ENCODE data around the gene C20orf144.

Gene C20orf144

DNA sequence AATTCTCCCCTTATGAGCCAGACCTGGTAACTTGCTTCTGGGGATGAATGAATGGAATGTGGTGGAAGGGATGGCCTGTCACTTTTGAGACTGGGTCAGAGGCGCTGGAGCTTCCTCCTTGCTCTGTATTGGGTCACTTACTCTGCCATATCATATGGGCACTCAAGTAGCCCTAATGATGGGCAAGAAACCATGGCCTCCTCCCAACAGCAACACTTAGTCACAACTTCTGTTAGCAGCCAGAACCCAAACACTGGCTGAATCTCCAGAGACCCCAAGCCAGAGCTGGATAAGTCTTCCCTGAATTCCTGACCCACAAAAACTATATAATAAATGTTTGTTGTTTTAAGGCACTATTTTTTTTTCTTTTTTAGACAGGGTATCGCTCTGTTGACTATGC is 18.6 kb downstream of the C20orf144 start:
- TF ChIP-seq EGR1 (IDR thresholded peaks at IDR 0.05) (no peak), EP300 (IDR thresholded peaks at IDR 0.05; ENCODE audit: borderline replicate concordance) (no peak), TCF12 (IDR thresholded peaks at IDR 0.05; ENCODE audit: low read depth) (no peak), YY1 (IDR thresholded peaks at IDR 0.05; ENCODE audit: low read depth) (no peak), ZBTB7A (IDR thresholded peaks at IDR 0.05; ENCODE audit: low read depth) (no peak), FOXM1 (IDR thresholded peaks at IDR 0.05; ENCODE audit: borderline replicate concordance, low read depth) (no peak), CREB1 (IDR thresholded peaks at IDR 0.05; ENCODE audit: low read depth) (no peak), TEAD4 (IDR thresholded peaks at IDR 0.05) (no peak), NFIC (IDR thresholded peaks at IDR 0.05) (no peak), RAD21 (IDR thresholded peaks at IDR 0.05; ENCODE audit: low read depth) (no peak), CEBPB (IDR thresholded peaks at IDR 0.05) (no peak), TAF1 (IDR thresholded peaks at IDR 0.05; ENCODE audit: low read depth) (no peak)
- TF ChIP-seq, protein P1, sequence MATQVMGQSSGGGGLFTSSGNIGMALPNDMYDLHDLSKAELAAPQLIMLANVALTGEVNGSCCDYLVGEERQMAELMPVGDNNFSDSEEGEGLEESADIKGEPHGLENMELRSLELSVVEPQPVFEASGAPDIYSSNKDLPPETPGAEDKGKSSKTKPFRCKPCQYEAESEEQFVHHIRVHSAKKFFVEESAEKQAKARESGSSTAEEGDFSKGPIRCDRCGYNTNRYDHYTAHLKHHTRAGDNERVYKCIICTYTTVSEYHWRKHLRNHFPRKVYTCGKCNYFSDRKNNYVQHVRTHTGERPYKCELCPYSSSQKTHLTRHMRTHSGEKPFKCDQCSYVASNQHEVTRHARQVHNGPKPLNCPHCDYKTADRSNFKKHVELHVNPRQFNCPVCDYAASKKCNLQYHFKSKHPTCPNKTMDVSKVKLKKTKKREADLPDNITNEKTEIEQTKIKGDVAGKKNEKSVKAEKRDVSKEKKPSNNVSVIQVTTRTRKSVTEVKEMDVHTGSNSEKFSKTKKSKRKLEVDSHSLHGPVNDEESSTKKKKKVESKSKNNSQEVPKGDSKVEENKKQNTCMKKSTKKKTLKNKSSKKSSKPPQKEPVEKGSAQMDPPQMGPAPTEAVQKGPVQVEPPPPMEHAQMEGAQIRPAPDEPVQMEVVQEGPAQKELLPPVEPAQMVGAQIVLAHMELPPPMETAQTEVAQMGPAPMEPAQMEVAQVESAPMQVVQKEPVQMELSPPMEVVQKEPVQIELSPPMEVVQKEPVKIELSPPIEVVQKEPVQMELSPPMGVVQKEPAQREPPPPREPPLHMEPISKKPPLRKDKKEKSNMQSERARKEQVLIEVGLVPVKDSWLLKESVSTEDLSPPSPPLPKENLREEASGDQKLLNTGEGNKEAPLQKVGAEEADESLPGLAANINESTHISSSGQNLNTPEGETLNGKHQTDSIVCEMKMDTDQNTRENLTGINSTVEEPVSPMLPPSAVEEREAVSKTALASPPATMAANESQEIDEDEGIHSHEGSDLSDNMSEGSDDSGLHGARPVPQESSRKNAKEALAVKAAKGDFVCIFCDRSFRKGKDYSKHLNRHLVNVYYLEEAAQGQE (IDR thresholded peaks at IDR 0.05; ENCODE audit: low read depth) = no peak
- TF ChIP-seq, protein P2, sequence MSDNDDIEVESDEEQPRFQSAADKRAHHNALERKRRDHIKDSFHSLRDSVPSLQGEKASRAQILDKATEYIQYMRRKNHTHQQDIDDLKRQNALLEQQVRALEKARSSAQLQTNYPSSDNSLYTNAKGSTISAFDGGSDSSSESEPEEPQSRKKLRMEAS (IDR thresholded peaks at IDR 0.05) = no peak
- TF ChIP-seq, protein P3, sequence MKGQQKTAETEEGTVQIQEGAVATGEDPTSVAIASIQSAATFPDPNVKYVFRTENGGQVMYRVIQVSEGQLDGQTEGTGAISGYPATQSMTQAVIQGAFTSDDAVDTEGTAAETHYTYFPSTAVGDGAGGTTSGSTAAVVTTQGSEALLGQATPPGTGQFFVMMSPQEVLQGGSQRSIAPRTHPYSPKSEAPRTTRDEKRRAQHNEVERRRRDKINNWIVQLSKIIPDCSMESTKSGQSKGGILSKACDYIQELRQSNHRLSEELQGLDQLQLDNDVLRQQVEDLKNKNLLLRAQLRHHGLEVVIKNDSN (IDR thresholded peaks at IDR 0.05) = no peak

DNA sequence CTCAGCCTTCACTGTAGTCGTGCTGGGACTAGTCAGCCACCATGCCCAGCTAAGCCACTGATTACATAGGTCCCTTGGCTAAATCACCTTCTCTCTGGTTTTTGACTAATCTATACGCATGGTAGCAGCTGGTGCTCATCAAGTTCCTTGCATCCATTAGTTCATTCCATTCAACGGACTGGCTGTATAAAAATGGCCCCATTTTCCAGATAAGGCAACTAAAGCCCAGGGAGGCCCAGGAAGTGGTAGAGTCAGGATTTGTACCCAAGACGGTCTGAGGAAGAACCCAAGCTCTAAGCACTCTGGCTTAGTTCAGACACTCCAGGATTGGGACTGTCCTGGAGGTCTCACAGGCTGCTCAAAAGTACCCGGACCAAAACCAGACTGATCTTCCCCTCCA is 19.2 kb downstream of the C20orf144 start:
- TF ChIP-seq EP300 (IDR thresholded peaks at IDR 0.05; ENCODE audit: borderline replicate concordance) = no peak
- TF ChIP-seq, protein P1 (IDR thresholded peaks at IDR 0.05; ENCODE audit: low read depth) = no peak
- TF ChIP-seq TEAD4 (IDR thresholded peaks at IDR 0.05) = no peak
- no peak for TF ChIP-seq EGR1 (IDR thresholded peaks at IDR 0.05)
- TF ChIP-seq, protein P3 (IDR thresholded peaks at IDR 0.05) = no peak
- TF ChIP-seq RAD21 (IDR thresholded peaks at IDR 0.05; ENCODE audit: low read depth) = no peak
- TF ChIP-seq CREB1 (IDR thresholded peaks at IDR 0.05; ENCODE audit: low read depth) = no peak
- TF ChIP-seq NFIC (IDR thresholded peaks at IDR 0.05) = no peak
- no peak for TF ChIP-seq YY1 (IDR thresholded peaks at IDR 0.05; ENCODE audit: low read depth)
- no peak for TF ChIP-seq TAF1 (IDR thresholded peaks at IDR 0.05; ENCODE audit: low read depth)
- no peak for TF ChIP-seq ZBTB7A (IDR thresholded peaks at IDR 0.05; ENCODE audit: low read depth)
- TF ChIP-seq FOXM1 (IDR thresholded peaks at IDR 0.05; ENCODE audit: borderline replicate concordance, low read depth) = no peak
- no peak for TF ChIP-seq TCF12 (IDR thresholded peaks at IDR 0.05; ENCODE audit: low read depth)

DNA sequence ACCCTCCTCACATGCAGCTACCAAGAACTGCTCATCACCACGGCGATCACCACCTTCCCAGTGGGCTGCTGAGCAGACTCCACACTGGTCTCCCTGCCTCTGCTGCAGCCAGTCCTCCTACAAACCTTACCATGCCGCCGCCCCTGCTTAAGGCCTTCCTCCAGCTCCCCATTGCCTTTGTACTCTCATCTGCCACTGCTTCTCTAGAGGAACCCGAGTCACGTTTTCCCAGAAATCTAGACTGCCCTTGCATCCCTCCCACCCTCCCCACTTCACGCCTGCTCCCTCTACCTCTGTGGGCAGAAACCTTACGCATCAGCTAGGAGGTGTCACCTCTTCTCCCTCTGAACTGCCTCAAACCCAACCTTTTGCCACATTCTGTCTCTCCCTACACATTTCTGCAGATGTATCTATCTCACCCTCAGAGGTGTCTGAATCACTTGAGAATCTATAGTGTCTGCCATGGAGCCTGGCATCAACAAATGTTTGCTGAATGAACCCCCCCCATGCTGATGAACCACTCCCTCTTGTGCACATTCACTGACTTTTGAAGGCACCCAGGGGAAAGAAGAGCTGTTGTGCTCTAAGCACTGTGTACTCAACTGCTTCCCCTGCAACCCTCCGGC is 19.7 kb downstream of the C20orf144 start:
- TF ChIP-seq TEAD4 (IDR thresholded peaks at IDR 0.05) (no peak), EP300 (IDR thresholded peaks at IDR 0.05; ENCODE audit: borderline replicate concordance) (no peak), EGR1 (IDR thresholded peaks at IDR 0.05) (no peak), RAD21 (IDR thresholded peaks at IDR 0.05; ENCODE audit: low read depth) (no peak)

DNA sequence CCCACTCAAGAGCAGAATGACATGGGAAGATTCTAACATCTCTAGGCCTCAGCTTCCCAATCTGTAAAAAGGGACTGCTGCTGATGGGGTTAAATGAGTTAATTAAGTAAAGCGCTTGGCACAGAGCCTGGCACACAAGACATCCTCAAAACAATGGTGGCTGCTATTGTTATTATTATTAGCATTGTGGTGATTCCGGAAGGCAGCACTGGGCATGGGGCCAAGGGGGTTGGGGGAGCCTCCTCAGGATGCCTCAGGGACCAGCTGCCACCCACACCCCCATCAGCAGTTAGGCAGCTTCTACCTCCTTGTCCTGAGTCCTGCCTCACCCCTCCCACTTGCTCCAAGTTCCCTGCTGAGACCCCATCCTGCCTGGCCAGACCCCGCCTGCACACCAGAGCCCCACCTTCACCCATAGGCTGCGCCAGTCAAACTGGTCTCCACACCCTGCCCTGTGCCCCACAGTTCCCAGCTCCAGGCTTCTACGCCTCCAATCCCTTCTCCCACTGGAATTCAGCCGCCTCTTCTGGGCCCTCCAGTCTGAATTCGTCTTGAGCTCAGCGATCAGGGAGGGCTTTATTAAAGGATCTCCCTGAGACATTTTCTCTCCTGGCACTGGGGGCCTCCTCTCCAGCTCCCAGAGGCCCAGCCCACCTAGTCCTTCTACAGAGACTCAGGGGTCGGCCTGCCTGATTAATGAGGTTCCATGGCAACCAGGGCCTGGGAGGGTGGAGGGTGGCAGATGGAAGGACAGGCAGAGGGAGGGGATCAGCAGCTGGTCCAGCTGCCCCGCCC is 22.6 kb downstream of the C20orf144 start:
- TF ChIP-seq, protein P2 (IDR thresholded peaks at IDR 0.05) = 0 out of 2 replicates have a peak, but pooled peaks have one; percentile 39
- peak; percentile 94 for TF ChIP-seq NFIC (IDR thresholded peaks at IDR 0.05)
- peak; percentile 61; the same call in 1 of the 2 replicates for TF ChIP-seq TCF12 (IDR thresholded peaks at IDR 0.05; ENCODE audit: low read depth)
- TF ChIP-seq ZBTB7A (IDR thresholded peaks at IDR 0.05; ENCODE audit: low read depth) = no peak; the same call in 1 of the 2 replicates
- no peak for TF ChIP-seq EGR1 (IDR thresholded peaks at IDR 0.05)
- TF ChIP-seq FOXM1 (IDR thresholded peaks at IDR 0.05; ENCODE audit: borderline replicate concordance, low read depth) = no peak
- peak; percentile 19; the same call in 1 of the 2 replicates for TF ChIP-seq YY1 (IDR thresholded peaks at IDR 0.05; ENCODE audit: low read depth)
- TF ChIP-seq TAF1 (IDR thresholded peaks at IDR 0.05; ENCODE audit: low read depth) = no peak
- no peak; the same call in 1 of the 2 replicates for TF ChIP-seq RAD21 (IDR thresholded peaks at IDR 0.05; ENCODE audit: low read depth)
- TF ChIP-seq EP300 (IDR thresholded peaks at IDR 0.05; ENCODE audit: borderline replicate concordance) = peak; percentile 72
- no peak for TF ChIP-seq CREB1 (IDR thresholded peaks at IDR 0.05; ENCODE audit: low read depth)
- TF ChIP-seq, protein P1 (IDR thresholded peaks at IDR 0.05; ENCODE audit: low read depth) = no peak
- TF ChIP-seq TEAD4 (IDR thresholded peaks at IDR 0.05) = peak; percentile 36
- no peak for TF ChIP-seq CEBPB (IDR thresholded peaks at IDR 0.05)
- TF ChIP-seq, protein P3 (IDR thresholded peaks at IDR 0.05) = no peak

Measured in Ishikawa (cell line).